Epithelial cell of esophagus (primary cell): Measurements from ENCODE around the gene GRB2.
"Not testable (repeated sequence)": the region's sequence is repeated elsewhere in the genome, so short reads cannot be mapped to it uniquely, and the experiment has no call there.

Experiments
- DNase-seq: peaks from one replicate; pipeline ENCODE4 v3.0.0; 2010; ENCODE audit warnings: low read depth
- H3K4me3 ChIP-seq: 2 replicates; pipeline ENCODE4 v1.5.1; 2011; ENCODE audit warnings: mild to moderate bottlenecking, low read length, control low read depth
- TF ChIP-seq, protein P1 (sequence below): IDR thresholded peaks from 2 replicates; pipeline ENCODE4 v1.5.1; 2011; ENCODE audit warnings: low read depth, mild to moderate bottlenecking, low read length, control low read depth, inconsistent platforms; ENCODE audit not compliant: insufficient read depth; ENCODE audit errors: missing control alignments

GRB2 gene

DNA sequence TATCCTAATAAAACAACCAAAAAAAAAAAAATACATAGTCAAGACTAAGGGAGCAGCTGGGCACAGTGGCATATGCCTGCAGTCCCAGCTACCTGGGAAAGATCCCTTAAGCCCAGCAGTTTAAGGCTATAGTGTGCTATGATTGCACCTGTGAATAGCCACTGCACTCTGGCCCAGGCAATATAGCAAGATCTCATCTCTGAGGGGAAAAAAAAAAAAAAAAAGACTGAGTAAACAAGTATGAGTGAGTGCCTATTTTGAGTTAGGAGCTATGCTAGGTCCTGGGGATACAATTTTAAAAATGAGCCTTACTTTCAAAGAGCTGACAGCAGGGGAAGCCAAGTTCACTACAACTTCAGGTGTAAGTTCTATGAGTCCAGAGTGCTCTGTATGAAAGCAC lies 55.4 kb downstream of the GRB2 start:
- no peak overlapping the region for H3K4me3 ChIP-seq
- no peak for DNase-seq
- TF ChIP-seq, protein P1, sequence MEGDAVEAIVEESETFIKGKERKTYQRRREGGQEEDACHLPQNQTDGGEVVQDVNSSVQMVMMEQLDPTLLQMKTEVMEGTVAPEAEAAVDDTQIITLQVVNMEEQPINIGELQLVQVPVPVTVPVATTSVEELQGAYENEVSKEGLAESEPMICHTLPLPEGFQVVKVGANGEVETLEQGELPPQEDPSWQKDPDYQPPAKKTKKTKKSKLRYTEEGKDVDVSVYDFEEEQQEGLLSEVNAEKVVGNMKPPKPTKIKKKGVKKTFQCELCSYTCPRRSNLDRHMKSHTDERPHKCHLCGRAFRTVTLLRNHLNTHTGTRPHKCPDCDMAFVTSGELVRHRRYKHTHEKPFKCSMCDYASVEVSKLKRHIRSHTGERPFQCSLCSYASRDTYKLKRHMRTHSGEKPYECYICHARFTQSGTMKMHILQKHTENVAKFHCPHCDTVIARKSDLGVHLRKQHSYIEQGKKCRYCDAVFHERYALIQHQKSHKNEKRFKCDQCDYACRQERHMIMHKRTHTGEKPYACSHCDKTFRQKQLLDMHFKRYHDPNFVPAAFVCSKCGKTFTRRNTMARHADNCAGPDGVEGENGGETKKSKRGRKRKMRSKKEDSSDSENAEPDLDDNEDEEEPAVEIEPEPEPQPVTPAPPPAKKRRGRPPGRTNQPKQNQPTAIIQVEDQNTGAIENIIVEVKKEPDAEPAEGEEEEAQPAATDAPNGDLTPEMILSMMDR = no peak

DNA sequence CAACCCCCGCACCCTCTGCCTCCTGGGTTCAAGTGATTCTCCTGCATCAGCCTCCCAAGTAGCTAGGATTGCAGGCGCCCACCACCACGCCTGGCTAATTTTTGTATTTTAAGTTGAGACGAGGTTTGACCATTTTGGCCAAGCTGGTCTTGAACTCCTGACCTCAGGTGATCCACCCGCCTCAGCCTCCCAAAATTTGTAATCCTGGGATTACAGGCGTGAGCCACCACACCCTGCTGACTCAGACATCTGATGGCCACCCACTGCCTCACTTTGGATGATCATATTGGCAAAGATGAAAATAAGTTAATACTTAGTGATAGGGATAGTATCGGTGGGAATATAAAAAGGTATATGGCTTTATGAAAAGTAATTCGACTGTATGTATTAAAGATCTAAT lies 55.9 kb downstream of the GRB2 start:
- TF ChIP-seq, protein P1 = no peak
- no peak overlapping the region for H3K4me3 ChIP-seq
- peak; percentile 16 for DNase-seq

DNA sequence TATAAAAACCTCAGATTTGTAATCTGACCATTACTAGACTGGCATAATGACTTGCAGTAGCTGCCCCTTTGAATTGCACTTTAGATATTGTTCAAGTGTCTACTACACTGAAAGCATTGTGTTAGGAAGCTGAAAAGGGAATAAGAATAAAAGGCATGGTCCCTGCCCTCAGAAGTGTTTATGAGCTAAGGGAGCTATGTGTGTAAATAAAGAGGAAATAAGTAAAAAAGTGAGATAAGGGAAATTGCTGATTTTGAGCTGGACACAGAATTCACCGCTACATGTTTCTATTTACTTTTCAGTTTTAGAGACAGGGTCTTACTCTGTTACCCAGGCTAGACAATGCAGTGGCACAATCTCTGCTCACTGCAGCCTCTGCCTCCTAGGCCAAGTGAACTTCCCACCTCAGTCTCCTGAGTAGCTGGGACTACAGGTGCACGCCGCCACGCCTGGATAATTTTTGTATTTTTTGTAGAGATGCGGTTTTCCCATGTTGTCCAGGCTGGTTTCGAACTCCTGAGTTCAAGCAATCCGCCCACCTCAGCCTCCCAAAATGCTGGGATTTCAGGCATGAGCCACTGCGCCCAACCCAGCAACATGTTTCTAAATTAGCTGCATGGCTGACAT lies 57.0 kb downstream of the GRB2 start:
- TF ChIP-seq, protein P1 = no peak

DNA sequence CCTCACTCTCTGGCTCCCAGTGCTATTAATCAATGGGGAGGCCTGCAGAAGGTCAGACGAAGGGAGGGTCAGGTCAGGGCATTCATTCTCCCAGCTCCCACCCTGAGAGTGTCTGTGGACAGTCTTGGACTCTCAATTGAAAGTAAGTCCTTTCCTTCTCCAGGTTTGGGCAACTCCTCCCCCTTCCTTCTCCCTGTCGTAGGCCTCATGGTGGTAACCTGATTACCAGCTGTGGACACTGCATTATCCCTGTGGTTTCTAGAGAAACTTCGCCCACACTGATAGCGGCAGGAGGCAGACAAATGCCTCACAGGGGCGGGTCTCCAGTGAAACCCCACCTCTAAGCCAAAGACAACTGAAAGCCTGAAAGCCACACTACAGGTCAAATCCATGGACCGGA lies 58.6 kb downstream of the GRB2 start:
- DNase-seq = peak; percentile 25
- H3K4me3 ChIP-seq = no peak overlapping the region
- TF ChIP-seq, protein P1 = no peak

More for the DNA sequence above, 57.0 kb downstream of the GRB2 start:
- no peak overlapping the region for H3K4me3 ChIP-seq
- DNase-seq = no peak

DNA sequence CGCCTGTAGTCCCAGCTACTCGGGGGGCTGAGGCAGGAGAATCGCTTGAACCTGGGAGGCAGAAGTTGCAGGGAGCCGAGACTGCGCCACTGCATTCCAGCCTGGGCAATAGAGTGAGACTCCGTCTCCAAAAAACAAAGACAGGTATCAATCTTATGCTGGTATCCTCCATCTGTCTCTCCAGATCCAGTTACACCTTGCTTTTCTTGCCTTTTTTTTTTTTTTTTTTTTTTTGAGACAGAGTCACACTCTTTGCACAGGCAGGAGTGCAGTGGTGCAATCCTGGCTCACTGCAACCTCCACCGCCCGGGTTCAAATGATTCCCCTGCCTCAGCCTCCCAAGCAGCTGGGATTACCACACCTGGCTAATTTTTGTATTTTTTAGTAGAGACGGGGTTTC lies 59.1 kb downstream of the GRB2 start:
- DNase-seq, H3K4me3 ChIP-seq: not testable (repeated sequence)

DNA sequence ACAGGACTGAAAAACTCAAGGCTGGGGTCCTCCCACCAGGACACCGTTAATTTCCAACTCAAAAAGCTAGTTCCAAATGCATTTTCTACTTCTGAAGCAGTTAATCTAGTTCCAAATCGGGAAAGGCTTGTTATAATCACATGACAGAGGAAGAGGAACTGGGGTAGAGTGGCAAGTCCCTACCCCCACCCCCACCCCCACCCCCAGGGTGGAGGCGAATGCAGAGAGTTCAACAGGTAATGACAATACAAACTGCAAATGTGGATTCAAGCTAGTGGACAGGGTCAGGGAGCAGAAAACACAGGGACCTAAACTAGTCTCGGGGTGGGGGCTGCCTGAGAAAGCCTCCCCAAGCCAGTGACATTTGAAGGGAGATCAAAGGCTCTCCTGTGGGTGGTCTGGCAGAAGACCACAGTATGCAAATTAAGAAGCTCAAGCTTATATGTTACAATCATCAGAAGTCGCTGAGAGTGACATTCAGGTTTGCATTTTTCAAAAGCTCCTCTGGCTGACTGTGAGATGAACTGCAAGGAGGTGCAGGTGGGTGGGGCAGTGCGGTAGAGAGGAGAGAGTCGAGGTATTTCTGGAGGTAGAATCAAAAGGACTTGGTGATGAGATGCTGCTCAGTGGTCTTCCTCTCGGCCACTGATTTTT lies 59.8 kb downstream of the GRB2 start:
- no peak overlapping the region for H3K4me3 ChIP-seq

DNA sequence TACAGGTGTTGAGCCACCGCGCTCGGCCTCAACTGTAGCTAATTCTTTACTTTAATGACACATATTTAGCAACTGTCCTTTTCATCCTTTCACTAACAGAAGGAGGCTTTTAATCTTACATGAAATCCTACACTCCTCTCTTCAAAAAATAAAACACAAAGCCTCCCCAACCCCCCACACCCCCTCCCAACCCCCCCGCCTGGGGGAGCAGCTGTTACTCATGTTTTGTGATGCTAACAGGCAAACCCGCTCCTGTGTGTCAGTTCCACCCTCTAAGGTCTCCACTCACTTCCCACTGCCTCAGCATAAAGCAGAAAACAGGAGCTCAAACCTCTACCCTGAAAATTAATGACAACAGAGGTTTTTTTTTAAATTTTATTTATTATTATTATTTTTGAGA lies 60.8 kb downstream of the GRB2 start:
- no peak overlapping the region for H3K4me3 ChIP-seq
- no peak for DNase-seq
- TF ChIP-seq, protein P1 = no peak

More for the DNA sequence above, 59.8 kb downstream of the GRB2 start:
- DNase-seq = no peak
- TF ChIP-seq, protein P1 = no peak
